CD14-positive monocyte (primary cell): ENCODE measurements around the gene IER2. TPM values are rescaled to one million over a fixed set of nuclear protein-coding genes. Genes with fewer than 3 reads are reported as not detected.
"Not testable (repeated sequence)": the region's sequence is repeated elsewhere in the genome, so short reads cannot be mapped to it uniquely, and the experiment has no call there.

ENCODE experiments used
- DNase-seq, 3 donors: peaks; one replicate each; pipeline ENCODE4 v3.0.0-alpha.2; 2011 to 2022
- H2AFZ ChIP-seq: 2 replicates; pipeline ENCODE4 v1.6.0; 2012; ENCODE audit warnings: mild to moderate bottlenecking, low read depth, low read length, inconsistent platforms; ENCODE audit not compliant: insufficient read depth, poor library complexity, severe bottlenecking
- H3K27ac ChIP-seq, 2 donors: 1 replicate in 1 of 2; 2 replicates in 1 of 2; pipeline ENCODE4 v1.5.1; 2012 to 2013; ENCODE audit warnings: low read length in 2 of 2, control low read depth in 1 of 2, inconsistent platforms in 1 of 2, low read depth in 1 of 2, mild to moderate bottlenecking in 1 of 2
- H3K27me3 ChIP-seq, 2 donors: one replicate each; pipeline versions ENCODE4 v1.6.0 to v1.6.1; 2011 to 2013; ENCODE audit warnings: low read length in 2 of 2; ENCODE audit not compliant: control insufficient read depth in 2 of 2, insufficient read depth in 2 of 2
- H3K36me3 ChIP-seq, 2 donors: replicated peaks in 1 of 2; 1 replicate in 1 of 2; 2 replicates in 1 of 2; pipeline versions ENCODE4 v1.5.1 to v1.6.1; 2012 to 2013; ENCODE audit warnings: low read length in 2 of 2, control low read depth in 1 of 2, inconsistent platforms in 1 of 2, mild to moderate bottlenecking in 1 of 2; ENCODE audit not compliant: insufficient read depth in 2 of 2, control insufficient read depth in 1 of 2
- H3K4me1 ChIP-seq, 2 donors: 1 replicate in 1 of 2; 2 replicates in 1 of 2; pipeline versions ENCODE4 v1.5.1 to v1.6.1; 2012 to 2013; ENCODE audit warnings: low read length in 2 of 2, control low read depth in 1 of 2, inconsistent platforms in 1 of 2, mild to moderate bottlenecking in 1 of 2, moderate library complexity in 1 of 2; ENCODE audit not compliant: insufficient read depth in 2 of 2, control insufficient read depth in 1 of 2
- H3K4me2 ChIP-seq: replicated peaks from 2 replicates; pipeline ENCODE3; 2012; ENCODE audit warnings: low read length, moderate library complexity, mild to moderate bottlenecking; ENCODE audit not compliant: poor library complexity, severe bottlenecking; ENCODE audit errors: extremely low read depth
- H3K4me3 ChIP-seq, 3 experiments: fragments of 200-600 bp in 1 of 3; sonication (generic) in 1 of 3; replicated peaks in 1 of 3; 1 replicate in 2 of 3; 2 replicates in 1 of 3; pipeline ENCODE4 v1.5.1; 2011 to 2013; ENCODE audit warnings: low read length in 3 of 3, mild to moderate bottlenecking in 3 of 3, control low read depth in 2 of 3, low read depth in 2 of 3, inconsistent platforms in 1 of 3, moderate library complexity in 1 of 3
- H3K79me2 ChIP-seq: 2 replicates; pipeline ENCODE4 v1.6.0; 2012; ENCODE audit warnings: mild to moderate bottlenecking, control low read depth, inconsistent platforms, low read length, moderate library complexity; ENCODE audit not compliant: insufficient read depth
- H3K9ac ChIP-seq: 2 replicates; pipeline ENCODE4 v1.6.0; 2017; ENCODE audit warnings: low read length, mild to moderate bottlenecking; ENCODE audit not compliant: insufficient read depth, poor library complexity, severe bottlenecking
- H3K9me3 ChIP-seq, 2 donors: replicated peaks in 1 of 2; 1 replicate in 1 of 2; 2 replicates in 1 of 2; pipeline versions ENCODE4 v1.5.1 to v1.6.1; 2012 to 2013; ENCODE audit warnings: low read length in 2 of 2, control low read depth in 1 of 2; ENCODE audit not compliant: control insufficient read depth in 1 of 2, insufficient read depth in 1 of 2
- H4K20me1 ChIP-seq: 2 replicates; pipeline ENCODE4 v1.6.0; 2012; ENCODE audit warnings: mild to moderate bottlenecking, low read length, control low read depth, moderate library complexity; ENCODE audit not compliant: insufficient read depth
- H3K27ac Mint-ChIP-seq, 7 donors: one replicate each; pipeline ENCODE4 v1.8.0; 2020; ENCODE audit warnings: mild to moderate bottlenecking in 7 of 7, mixed read lengths in 7 of 7, moderate library complexity in 6 of 7, inconsistent platforms in 2 of 7
- H3K27me3 Mint-ChIP-seq, 3 donors: one replicate each; pipeline ENCODE4 v1.8.0; 2021 to 2022; ENCODE audit warnings: low read depth in 3 of 3, mild to moderate bottlenecking in 3 of 3, mixed read lengths in 3 of 3, moderate library complexity in 3 of 3, inconsistent platforms in 1 of 3
- H3K36me3 Mint-ChIP-seq, 2 donors: one replicate each; pipeline ENCODE4 v1.8.0; 2020; ENCODE audit warnings: mixed read lengths in 2 of 2, inconsistent platforms in 1 of 2, mild to moderate bottlenecking in 1 of 2
- H3K4me1 Mint-ChIP-seq: one replicate; pipeline ENCODE4 v1.8.0; 2020; ENCODE audit warnings: mild to moderate bottlenecking, mixed read lengths
- H3K4me3 Mint-ChIP-seq, 2 donors: one replicate each; pipeline ENCODE4 v1.8.0; 2020; ENCODE audit warnings: mild to moderate bottlenecking in 2 of 2, mixed read lengths in 2 of 2, moderate library complexity in 1 of 2
- H3K9me3 Mint-ChIP-seq, 7 donors: one replicate each; pipeline ENCODE4 v1.8.0; 2020 to 2022; ENCODE audit warnings: mixed read lengths in 7 of 7, mild to moderate bottlenecking in 6 of 7, moderate library complexity in 6 of 7, inconsistent platforms in 2 of 7
- CTCF ChIP-seq: fragments of 200-600 bp; IDR thresholded peaks from one replicate; pipeline ENCODE4 v1.8.0; 2022; ENCODE audit warnings: antibody characterized with exemption, mild to moderate bottlenecking
- WGBS: methylation state at CpG from one replicate; pipeline ENCODE4 v1.1.5; 2013; ENCODE audit warnings: missing lambda C conversion rate; ENCODE audit not compliant: insufficient coverage; 5-methylcytosine and 5-hydroxymethylcytosine counted together
- intact Hi-C, 2 donors: fragments of 100-400 bp; cut with micrococcal nuclease; formaldehyde crosslinking; loops; one replicate each; pipeline versions ENCODE4 v1.15.0 to v1.15.1; 2023
- polyA plus RNA-seq, 3 donors: library from polyadenylated mRNA; depleted of rRNA in 1 of 3; unstranded in 2 of 3; stranded (reverse) in 1 of 3; fragments of 300-500 nt in 2 of 3; fragments of >200 nt in 1 of 3; fragmentation: Illumina TruSeq in 2 of 3; gene quantifications; 1 replicate in 2 of 3; 2 replicates in 1 of 3; pipeline ENCODE4 v1.2.3, GENCODE V29; 2012 to 2021

Gene IER2
- polyA plus RNA-seq, 3 donors = 355 to 804 (median 601) TPM

- H3K27ac ChIP-seq = no peak overlapping the region
- no peak overlapping the region for H3K4me3 Mint-ChIP-seq
- no peak overlapping the region for H3K4me3 ChIP-seq
- intact Hi-C loops = no loop called here
- TF ChIP-seq CTCF = no peak
- H3K9me3 ChIP-seq = no peaks in the 10 kb centered on the region
- no peak overlapping the region for H2AFZ ChIP-seq
- no peaks in the 10 kb centered on the region for H3K36me3 ChIP-seq
- no peaks in the 10 kb centered on the region for H4K20me1 ChIP-seq
- peaks cover 6% of the 10 kb centered on the region for H3K79me2 ChIP-seq
- H3K4me1 Mint-ChIP-seq = peaks cover 21% of the 10 kb centered on the region
- 96% methylated on average over 8 of the region's 8 CpGs for WGBS
- peaks cover 0 to 3% of the 10 kb centered on the region in 2 donors for H3K36me3 Mint-ChIP-seq
- peaks cover 0 to 2% (median 0%) of the 10 kb centered on the region in 3 donors for H3K27me3 Mint-ChIP-seq
- H3K27ac Mint-ChIP-seq = no peak overlapping the region
- H3K4me1 ChIP-seq = peaks cover 19 to 22% of the 10 kb centered on the region in 2 donors
- no peak for DNase-seq
- H3K27me3 ChIP-seq = no peaks in the 10 kb centered on the region
- H3K9me3 Mint-ChIP-seq = peaks cover 0 to 2% (median 0%) of the 10 kb centered on the region in 7 donors
- no peak overlapping the region for H3K4me2 ChIP-seq
- H3K9ac ChIP-seq = no peak overlapping the region
Measured at GRCh38 chr19:13176345-13176744, 26.1 kb downstream of the IER2 start.

GRCh38 chr19:13177584-13177983 is 27.4 kb downstream of the IER2 start:
- H3K4me3 ChIP-seq, DNase-seq, H3K4me2 ChIP-seq, H3K27ac ChIP-seq, H3K4me3 Mint-ChIP-seq, H3K9me3 ChIP-seq, H3K27ac Mint-ChIP-seq, intact Hi-C loops, H3K36me3 Mint-ChIP-seq, H3K27me3 Mint-ChIP-seq, H3K9ac ChIP-seq, H3K36me3 ChIP-seq, H3K9me3 Mint-ChIP-seq, H3K79me2 ChIP-seq, H2AFZ ChIP-seq, H3K27me3 ChIP-seq, H4K20me1 ChIP-seq: not testable (repeated sequence)
- peaks cover 16 to 18% of the 10 kb centered on the region in 2 donors for H3K4me1 ChIP-seq
- WGBS = no CpG with 5 or more reads among the region's 5 CpGs
- H3K4me1 Mint-ChIP-seq = peaks cover 19% of the 10 kb centered on the region

- H3K4me3 Mint-ChIP-seq, H3K4me3 ChIP-seq, H3K79me2 ChIP-seq, H3K9me3 Mint-ChIP-seq, H2AFZ ChIP-seq, H3K27ac ChIP-seq, H3K27me3 Mint-ChIP-seq, H3K9ac ChIP-seq, H3K36me3 ChIP-seq, H3K36me3 Mint-ChIP-seq, H3K4me2 ChIP-seq, H3K27me3 ChIP-seq, H3K9me3 ChIP-seq, H4K20me1 ChIP-seq, intact Hi-C loops, DNase-seq, H3K27ac Mint-ChIP-seq: not testable (repeated sequence)
- WGBS = 97% methylated on average over 7 of the region's 10 CpGs
- peaks cover 9 to 11% of the 10 kb centered on the region in 2 donors for H3K4me1 ChIP-seq
- peaks cover 12% of the 10 kb centered on the region for H3K4me1 Mint-ChIP-seq
Measured at GRCh38 chr19:13178291-13178690, 28.1 kb downstream of the IER2 start.
